NCI-H2029 (cell line): Measurements from ENCODE around the gene ITGAE.
"Not testable (repeated sequence)": the region's sequence is repeated elsewhere in the genome, so short reads cannot be mapped to it uniquely, and the experiment has no call there.

Experiments used
- DNase-seq: peaks from one replicate; lab custom pipeline; 2025; lab: John Stamatoyannopoulos, UW

Gene ITGAE

DNA sequence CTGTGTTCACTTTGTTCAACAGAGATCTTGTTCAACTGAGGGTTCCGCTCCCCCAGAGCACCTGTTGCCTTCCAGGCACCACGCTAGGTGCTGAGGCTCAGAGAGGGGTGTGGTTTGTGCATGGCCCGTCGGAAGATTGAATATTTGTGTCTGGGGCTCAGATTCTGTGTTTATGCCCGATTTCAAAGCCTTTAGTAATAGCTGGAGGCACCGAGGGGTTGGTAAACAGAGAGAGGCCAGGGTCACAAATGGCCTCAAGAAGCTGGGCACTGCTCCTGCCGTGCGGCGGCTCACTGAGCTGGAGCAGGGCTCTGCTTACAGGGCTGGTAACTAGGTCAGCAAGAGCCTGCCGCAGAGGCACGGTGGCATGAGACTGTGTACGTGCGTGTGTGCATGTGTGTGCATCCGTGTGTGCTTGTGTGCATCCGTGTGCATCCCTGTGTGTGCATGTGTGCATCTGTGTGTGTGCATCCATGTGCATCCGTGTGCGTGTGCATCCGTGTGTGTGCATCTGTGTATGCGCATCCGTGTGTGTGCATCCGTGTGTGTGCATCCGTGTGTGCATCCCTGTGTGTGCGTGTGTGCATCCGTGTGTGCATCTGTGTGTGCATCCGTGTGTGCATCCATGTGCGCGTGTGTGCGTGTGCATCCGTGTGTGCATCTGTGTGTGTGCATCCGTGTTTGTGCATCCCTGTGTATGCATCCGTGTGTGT, 5.4 kb downstream of the ITGAE start:
- no peak for DNase-seq

- DNase-seq, result no peak
These were observed 6.2 kb downstream of the ITGAE start for GRCh38 chr17:3794557-3795389.

DNA sequence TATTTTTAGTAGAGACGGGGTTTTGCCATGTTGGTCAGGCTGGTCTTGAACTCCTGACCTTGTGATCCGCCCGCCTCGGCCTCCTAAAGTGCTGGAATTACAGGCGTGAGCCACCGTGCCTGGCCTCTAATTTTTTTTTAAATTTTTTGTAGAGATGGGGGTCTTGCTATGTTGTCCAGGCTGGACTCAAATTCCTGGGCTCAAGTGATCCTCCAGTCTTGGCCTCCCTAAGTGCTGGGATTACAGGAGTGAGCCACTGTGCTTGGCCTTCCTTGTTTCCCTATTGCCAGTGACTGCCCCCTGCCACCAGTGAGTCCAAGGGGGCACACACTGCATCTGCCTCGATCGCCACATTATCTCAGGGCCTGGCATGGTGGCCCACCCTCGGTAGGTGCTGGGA, 6.8 kb downstream of the ITGAE start:
- DNase-seq, result not testable (repeated sequence)

DNA sequence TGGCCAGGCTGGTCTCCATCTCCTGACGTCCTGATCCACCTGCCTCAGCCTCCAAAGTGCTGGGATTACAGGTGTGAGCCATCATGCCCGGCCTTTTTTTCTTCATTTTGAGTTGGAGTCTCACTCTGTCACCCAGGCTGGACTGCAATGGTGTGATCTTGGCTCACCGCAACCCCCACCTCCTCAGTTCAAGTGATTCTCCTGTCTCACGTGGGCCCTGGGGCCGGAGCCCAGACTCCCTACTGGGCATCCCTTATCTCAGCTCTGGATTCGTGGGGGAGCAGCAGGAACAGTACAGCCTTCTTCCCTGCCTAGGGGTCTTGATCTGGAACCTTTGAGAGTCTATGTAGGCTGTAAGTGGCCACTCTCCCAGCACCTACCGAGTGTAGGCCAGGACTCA, 7.7 kb downstream of the ITGAE start:
- not testable (repeated sequence) for DNase-seq

DNA sequence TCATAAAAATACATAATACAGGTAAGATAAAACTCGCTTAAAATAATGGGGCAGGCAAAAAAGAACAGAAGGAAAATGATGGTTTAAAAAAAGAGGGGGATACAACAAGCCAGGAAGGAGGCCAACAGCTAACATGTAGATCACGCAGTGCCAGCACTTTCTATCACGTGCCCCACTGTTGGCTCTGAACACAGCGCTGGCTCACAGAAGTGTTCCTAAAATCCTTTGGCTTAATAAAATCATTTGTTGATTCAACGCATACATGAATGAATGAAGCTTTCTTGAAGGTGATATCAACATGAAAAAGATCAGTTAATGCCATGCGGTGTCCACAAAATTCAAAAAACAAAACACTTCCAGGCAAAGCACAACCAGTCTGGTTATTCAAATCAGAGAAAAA, 8.5 kb downstream of the ITGAE start:
- no peak for DNase-seq

DNA sequence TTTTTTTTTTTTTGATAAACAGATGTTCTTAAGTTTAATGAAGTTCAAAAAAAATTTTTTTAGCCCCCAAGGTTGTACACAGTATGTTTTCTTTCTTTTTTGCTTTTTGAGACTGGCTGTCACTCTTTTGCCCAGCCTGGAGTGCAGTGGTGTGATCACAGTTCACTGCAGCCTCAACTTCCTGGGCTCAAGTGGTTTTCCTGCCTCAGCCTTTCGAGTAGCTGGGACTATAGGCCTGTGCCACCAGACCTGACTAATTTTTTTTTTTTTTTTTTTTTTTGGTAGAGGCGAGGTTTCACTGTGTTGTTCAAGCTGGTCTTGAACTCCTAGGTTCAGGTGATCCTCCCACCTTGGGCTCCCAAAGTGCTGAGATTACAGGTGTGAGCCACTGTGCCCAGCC, 12.8 kb downstream of the ITGAE start:
- DNase-seq, result peak; percentile 3

DNA sequence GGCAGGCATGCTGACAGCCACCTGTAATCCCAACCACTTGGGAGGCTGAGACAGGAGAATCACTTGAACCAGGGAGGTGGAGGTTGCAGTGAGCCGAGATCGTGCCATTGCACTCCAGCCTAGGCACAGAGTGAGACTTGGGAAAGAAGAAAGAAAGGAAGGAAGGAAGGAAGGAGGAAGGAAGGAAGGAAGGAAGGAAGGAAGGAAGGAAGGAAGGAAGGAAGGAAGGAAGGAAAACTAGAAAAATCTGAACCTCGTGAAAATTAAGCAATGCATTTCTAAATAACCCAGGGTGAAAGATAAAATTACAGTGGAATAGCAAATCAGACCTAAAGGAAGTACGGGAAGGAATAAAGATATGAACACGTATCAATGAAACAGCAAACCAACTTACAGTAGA, 15.7 kb downstream of the ITGAE start:
- not testable (repeated sequence) for DNase-seq

DNA sequence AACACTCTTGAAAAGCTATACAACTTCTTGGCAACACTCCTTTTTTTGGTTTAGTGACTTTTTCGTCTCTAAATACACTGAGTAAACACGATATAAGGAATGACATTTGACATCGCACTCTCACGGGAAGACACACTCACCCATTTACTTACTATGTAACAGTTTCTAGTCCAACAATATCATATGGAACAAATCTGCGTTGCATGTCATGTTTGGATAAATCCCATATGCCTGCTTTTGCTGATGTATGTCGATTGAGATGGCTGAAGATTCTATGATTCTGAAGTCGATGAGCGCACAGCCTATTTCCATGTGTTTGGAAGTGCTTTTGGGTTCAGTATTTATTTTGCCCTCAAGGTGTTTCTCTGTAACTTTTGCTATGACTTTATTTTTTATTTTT, 18.2 kb downstream of the ITGAE start:
- DNase-seq, result no peak

- DNase-seq, result no peak
These were observed 20.0 kb downstream of the ITGAE start for GRCh38 chr17:3780986-3781385.

DNA sequence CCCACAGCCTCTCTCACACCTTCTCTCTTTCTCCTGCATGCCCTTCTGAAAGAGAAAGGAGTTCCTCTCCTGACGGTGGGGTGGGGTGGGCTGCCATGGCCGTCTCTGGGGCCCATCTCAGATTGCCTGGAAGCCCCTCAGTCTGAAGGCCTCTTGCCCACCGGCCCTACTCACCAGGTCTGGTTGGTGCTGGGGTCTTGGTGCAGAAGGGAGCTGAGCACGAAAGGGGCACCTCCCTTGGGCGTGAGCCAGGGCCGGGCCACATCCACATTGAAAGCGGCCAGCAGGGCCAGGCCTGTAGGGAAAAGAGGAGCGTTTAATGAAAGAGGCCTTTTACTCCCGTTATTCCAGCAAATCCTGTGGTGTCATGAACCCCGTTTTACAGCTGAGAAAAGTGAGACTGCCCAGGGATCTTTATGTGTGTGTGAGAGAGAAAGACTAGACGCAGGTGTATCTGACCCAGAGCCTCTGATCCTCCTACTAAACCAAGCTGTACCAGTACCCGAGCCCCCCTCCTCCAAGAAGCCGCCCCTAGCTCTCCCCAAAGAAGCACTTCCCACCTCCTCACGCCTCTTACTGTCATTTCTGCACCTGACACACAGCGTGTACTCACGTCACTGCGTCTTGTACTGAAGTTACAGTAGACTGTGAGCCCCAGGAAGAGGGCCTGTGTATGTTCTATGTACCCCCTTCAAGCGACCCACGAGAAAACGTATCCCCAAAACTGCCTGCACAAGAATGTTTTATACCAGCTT, 23.4 kb downstream of the ITGAE start:
- no peak for DNase-seq

GRCh38 chr17:3773966-3774365, 27.0 kb downstream of the ITGAE start:
- DNase-seq, result no peak

GRCh38 chr17:3773511-3773910, 27.5 kb downstream of the ITGAE start:
- no peak for DNase-seq

- no peak for DNase-seq
These were observed 28.2 kb downstream of the ITGAE start for GRCh38 chr17:3772764-3773163.

GRCh38 chr17:3771140-3771539, 29.8 kb downstream of the ITGAE start:
- no peak for DNase-seq

DNA sequence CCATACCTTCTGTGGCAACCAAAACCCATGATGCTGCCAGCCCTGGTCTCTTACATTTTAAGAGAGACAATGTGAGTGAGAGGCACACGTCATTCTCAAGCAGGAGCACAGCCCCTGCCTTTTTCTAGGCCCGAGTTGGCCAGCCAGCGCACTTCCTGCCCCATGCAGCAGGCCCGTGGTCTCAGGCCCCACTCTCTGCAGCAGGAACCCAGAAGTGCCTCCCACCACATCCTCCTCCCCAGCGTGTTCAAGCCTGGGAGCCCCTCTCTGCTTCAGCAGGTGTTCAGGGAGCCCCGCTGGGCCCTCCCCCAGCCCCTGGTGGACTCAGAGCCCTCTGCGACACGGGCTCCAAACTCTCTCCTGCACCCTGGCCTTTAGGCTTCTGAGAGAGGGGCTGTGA, 30.5 kb downstream of the ITGAE start:
- DNase-seq, result no peak

- no peak for DNase-seq
These were observed 32.2 kb downstream of the ITGAE start for GRCh38 chr17:3768769-3769168.

GRCh38 chr17:3768341-3768740, 32.6 kb downstream of the ITGAE start:
- DNase-seq, result no peak

- DNase-seq, result no peak
These were observed 34.2 kb downstream of the ITGAE start for GRCh38 chr17:3766779-3767178.

DNA sequence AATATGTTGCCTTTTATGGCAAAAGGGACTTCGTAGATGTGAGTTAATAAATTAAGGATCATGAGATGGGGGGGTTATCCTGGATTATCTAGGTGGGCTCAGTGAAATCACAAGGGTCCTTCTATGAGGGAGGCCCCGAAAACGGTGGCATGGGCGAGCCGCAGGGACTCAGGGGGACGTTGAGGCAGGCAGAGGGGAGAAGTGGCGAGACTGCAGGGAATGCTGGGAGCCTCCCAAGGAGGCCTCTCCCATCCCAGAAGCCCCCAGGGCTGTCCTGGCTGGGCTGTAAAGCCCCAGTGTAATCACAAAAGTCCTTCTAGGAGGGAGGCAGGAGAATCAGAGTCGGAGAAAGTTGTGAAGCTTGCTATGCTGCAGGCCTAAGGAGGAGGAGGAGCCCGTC, 35.0 kb downstream of the ITGAE start:
- no peak for DNase-seq

DNA sequence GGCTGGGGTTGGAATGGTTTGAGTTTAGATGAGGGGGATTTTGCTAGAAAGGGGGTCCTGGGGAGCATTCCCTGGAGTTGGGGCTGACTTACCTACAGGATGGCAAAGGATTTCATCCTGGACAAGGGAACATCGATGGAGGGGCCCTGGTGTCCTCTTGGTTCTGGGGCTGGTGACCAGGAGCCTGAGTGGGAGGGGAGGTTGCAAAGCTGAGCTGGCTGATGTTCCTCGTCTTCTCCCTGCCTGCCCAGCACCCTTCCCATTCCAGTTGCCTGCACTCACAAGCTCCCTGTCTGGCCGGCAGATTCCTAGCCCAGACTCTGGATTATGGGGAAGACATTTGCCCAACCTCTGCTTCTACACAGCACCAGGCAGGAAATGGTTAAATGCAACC, 37.2 kb downstream of the ITGAE start:
- DNase-seq, result no peak

- no peak for DNase-seq
These were observed 37.8 kb downstream of the ITGAE start for GRCh38 chr17:3762922-3763776.

GRCh38 chr17:3761918-3762380, 39.0 kb downstream of the ITGAE start:
- no peak for DNase-seq
